Lower leg skin (tissue), 3 donors: ENCODE data around the gene POM121.
"Not testable (repeated sequence)": the region's sequence is repeated elsewhere in the genome, so short reads cannot be mapped to it uniquely, and the experiment has no call there.

ENCODE experiments used
- POLR2A ChIP-seq, 2 donors: fragments of 450-650 bp; IDR thresholded peaks; one replicate each; pipeline ENCODE4 v1.6.1; 2016 to 2017; ENCODE audit warnings: antibody characterized with exemption in 2 of 2, mild to moderate bottlenecking in 1 of 2, moderate library complexity in 1 of 2
- TF ChIP-seq, protein P1 (sequence below), 3 donors: fragments of 450-650 bp; IDR thresholded peaks; one replicate each; pipeline ENCODE4 v1.5.1; 2016; ENCODE audit warnings: antibody characterized with exemption in 3 of 3, mild to moderate bottlenecking in 3 of 3, moderate library complexity in 2 of 3

DNA sequence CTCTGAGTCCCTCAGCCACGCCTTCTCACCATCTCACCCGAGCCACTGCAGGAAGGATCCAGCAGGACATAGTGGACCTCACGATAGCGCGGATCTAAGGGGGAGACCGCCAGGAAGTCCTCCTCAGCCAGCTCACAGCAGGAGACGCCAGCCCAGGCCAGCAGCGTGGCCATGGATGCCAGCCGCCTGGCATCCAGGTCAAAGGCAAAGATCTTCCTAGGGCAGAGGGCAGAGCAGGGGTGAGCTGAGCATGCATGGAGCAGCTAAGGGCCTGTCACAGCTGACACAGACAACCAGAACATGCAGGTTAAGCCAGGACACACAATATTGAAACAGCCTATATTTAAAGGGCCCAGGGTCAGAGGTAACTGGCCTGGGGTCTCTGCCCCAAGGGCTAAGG is 24.4 kb downstream of the POM121 start:
- TF ChIP-seq, protein P1, sequence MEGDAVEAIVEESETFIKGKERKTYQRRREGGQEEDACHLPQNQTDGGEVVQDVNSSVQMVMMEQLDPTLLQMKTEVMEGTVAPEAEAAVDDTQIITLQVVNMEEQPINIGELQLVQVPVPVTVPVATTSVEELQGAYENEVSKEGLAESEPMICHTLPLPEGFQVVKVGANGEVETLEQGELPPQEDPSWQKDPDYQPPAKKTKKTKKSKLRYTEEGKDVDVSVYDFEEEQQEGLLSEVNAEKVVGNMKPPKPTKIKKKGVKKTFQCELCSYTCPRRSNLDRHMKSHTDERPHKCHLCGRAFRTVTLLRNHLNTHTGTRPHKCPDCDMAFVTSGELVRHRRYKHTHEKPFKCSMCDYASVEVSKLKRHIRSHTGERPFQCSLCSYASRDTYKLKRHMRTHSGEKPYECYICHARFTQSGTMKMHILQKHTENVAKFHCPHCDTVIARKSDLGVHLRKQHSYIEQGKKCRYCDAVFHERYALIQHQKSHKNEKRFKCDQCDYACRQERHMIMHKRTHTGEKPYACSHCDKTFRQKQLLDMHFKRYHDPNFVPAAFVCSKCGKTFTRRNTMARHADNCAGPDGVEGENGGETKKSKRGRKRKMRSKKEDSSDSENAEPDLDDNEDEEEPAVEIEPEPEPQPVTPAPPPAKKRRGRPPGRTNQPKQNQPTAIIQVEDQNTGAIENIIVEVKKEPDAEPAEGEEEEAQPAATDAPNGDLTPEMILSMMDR (IDR thresholded peaks at IDR 0.05) = not testable (repeated sequence)
- TF ChIP-seq POLR2A (IDR thresholded peaks at IDR 0.05) = not testable (repeated sequence)
